Effector memory CD4-positive, alpha-beta T cell (primary cell): ENCODE measurements around the gene DPH6.
"Not testable (repeated sequence)": the region's sequence is repeated elsewhere in the genome, so short reads cannot be mapped to it uniquely, and the experiment has no call there.

ENCODE experiments used
- DNase-seq, 3 donors: peaks; one replicate each; pipeline ENCODE4 v3.0.0-alpha.2; 2020
- H3K27ac ChIP-seq: 2 replicates; pipeline ENCODE4 v1.7.0; 2013; ENCODE audit warnings: mild to moderate bottlenecking, low read length, moderate library complexity; ENCODE audit not compliant: insufficient read depth, poor library complexity, severe bottlenecking
- H3K27me3 ChIP-seq: replicated peaks from 2 replicates; pipeline ENCODE4 v1.7.0; 2013; ENCODE audit warnings: mild to moderate bottlenecking, low read length; ENCODE audit not compliant: insufficient read depth, control insufficient read depth, poor library complexity, severe bottlenecking
- H3K36me3 ChIP-seq: 2 replicates; pipeline ENCODE4 v1.7.0; 2013; ENCODE audit warnings: mild to moderate bottlenecking, low read length, moderate library complexity; ENCODE audit not compliant: control insufficient read depth, insufficient read depth
- H3K4me1 ChIP-seq: 2 replicates; pipeline ENCODE4 v1.7.0; 2013; ENCODE audit warnings: low read length, mild to moderate bottlenecking; ENCODE audit not compliant: control insufficient read depth, insufficient read depth, poor library complexity, severe bottlenecking
- H3K4me3 ChIP-seq: 2 replicates; pipeline ENCODE4 v1.7.0; 2013; ENCODE audit warnings: low read length, low read depth, mild to moderate bottlenecking; ENCODE audit not compliant: insufficient read depth, poor library complexity, severe bottlenecking
- H3K9me3 ChIP-seq: 2 replicates; pipeline ENCODE4 v1.7.0; 2013; ENCODE audit warnings: mild to moderate bottlenecking, low read length, moderate library complexity; ENCODE audit not compliant: control insufficient read depth

Gene DPH6

GRCh38 chr15:35445891-35446290, 100.1 kb downstream of the DPH6 start:
- H3K36me3 ChIP-seq = no peaks in the 10 kb centered on the region
- H3K9me3 ChIP-seq = no peaks in the 10 kb centered on the region
- H3K4me1 ChIP-seq = no peaks in the 10 kb centered on the region
- no peaks in the 10 kb centered on the region for H3K27me3 ChIP-seq
- no peak overlapping the region for H3K27ac ChIP-seq
- DNase-seq = no peak
- no peak overlapping the region for H3K4me3 ChIP-seq

DNA sequence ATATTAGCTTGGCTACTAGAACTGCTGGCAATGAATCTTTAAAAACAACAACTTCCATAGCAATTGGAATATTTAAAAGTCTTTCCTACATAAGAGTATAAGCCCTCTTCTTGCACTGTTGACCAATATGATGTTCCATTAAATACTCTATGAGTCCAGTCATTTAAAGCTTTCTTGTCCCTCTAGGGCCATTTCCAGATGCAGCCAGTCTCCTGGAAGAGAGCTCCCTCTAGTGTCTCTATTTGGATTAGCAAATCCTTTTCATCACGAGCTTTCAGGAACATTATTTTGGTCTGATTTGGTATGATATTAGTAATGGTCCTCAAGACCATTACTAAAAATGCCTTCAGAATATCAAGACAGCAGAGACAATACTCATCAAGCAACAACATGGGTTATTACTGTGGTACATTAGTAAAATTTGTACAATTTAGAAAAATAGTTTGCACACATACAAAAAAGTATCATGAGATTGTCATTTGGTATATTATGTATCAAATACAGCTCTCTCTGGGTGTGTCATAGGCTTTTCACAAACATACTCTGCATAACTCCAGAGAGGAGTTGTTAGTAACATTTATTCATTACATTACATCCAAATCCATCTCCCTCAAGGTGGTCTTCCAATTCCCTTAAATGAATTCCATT, 101.3 kb downstream of the DPH6 start:
- Histone ChIP-seq H3K9me3 (no peaks in the 10 kb centered on the region), H3K36me3 (no peaks in the 10 kb centered on the region), H3K27me3 (no peaks in the 10 kb centered on the region), H3K27ac (no peak overlapping the region), H3K4me1 (no peaks in the 10 kb centered on the region), H3K4me3 (no peak overlapping the region)
- DNase-seq = no peak

DNA sequence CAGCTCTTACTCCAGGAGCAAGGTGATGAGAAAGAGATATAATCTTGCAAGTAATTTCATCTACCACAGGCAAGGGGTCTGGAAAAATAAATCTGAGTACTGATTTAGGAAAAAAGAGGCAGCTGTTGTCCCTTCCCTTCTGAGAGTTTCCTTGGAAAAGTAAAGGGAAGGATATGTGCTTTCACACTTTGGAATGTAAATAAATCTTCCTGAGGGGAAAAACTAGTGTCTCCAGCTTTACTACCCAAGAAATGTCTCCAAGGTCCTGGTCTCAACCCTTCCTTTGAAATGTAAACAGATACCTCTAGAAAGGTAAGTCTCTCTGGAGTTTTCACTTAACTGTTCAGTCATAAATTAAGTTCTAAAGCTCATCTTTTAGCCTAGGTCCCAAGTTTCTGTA, 102.6 kb downstream of the DPH6 start:
- Histone ChIP-seq H3K36me3 (no peaks in the 10 kb centered on the region), H3K4me3 (no peak overlapping the region), H3K9me3 (no peaks in the 10 kb centered on the region), H3K4me1 (no peaks in the 10 kb centered on the region), H3K27ac (no peak overlapping the region), H3K27me3 (no peaks in the 10 kb centered on the region)
- no peak for DNase-seq

DNA sequence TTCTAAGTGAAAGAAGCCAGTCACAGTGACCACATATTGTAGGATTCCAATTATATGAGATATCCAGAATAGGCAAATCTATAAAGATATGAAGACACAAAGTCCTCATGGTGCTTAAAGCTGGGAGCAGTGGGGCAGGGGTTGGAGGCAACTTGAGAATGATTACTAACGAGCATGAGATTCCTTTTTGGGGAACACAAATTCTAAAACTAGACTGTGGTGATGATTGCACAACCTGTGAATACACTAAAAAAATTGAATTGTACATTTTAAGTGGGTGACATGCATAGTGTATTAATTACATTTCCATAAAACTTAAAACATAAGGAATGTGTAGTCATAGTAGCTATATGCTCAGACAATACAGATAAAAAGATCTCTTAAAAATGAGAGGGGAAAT, 103.2 kb downstream of the DPH6 start:
- Histone ChIP-seq H3K4me1 (no peaks in the 10 kb centered on the region), H3K9me3 (no peaks in the 10 kb centered on the region), H3K27ac (no peak overlapping the region), H3K36me3 (no peaks in the 10 kb centered on the region), H3K27me3 (no peaks in the 10 kb centered on the region), H3K4me3 (no peak overlapping the region)
- no peak for DNase-seq

GRCh38 chr15:35441279-35441678, 104.7 kb downstream of the DPH6 start:
- H3K36me3 ChIP-seq, H3K4me3 ChIP-seq, H3K4me1 ChIP-seq, H3K27ac ChIP-seq, H3K27me3 ChIP-seq, DNase-seq, H3K9me3 ChIP-seq: not testable (repeated sequence)

DNA sequence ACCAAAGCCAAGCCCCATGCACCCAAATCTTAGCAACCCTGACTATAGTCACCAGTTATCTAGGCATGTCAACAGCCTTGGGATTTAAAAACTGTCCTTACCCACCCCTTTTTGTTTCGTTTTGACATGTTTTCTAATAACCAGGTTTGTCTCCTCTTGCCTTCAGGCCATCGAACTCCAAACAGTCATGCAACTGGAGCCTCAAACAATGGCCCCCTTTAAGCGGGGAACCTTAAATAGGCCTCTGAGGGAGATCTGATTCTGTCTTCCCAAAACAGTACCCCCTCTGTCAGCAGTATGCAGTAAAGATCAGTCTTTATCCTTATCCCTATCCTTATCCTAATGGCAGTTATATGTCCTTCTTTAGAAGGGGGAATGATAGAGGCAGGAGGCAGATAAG, 105.7 kb downstream of the DPH6 start:
- Histone ChIP-seq H3K36me3 (no peaks in the 10 kb centered on the region), H3K27ac (no peak overlapping the region), H3K27me3 (no peaks in the 10 kb centered on the region), H3K4me1 (no peaks in the 10 kb centered on the region), H3K4me3 (no peak overlapping the region), H3K9me3 (no peaks in the 10 kb centered on the region)
- no peak for DNase-seq

GRCh38 chr15:35439291-35439690, 106.7 kb downstream of the DPH6 start:
- H3K4me1 ChIP-seq = no peaks in the 10 kb centered on the region
- no peak for DNase-seq
- no peak overlapping the region for H3K4me3 ChIP-seq
- H3K36me3 ChIP-seq = no peaks in the 10 kb centered on the region
- no peak overlapping the region for H3K27ac ChIP-seq
- H3K27me3 ChIP-seq = no peaks in the 10 kb centered on the region
- H3K9me3 ChIP-seq = no peaks in the 10 kb centered on the region

DNA sequence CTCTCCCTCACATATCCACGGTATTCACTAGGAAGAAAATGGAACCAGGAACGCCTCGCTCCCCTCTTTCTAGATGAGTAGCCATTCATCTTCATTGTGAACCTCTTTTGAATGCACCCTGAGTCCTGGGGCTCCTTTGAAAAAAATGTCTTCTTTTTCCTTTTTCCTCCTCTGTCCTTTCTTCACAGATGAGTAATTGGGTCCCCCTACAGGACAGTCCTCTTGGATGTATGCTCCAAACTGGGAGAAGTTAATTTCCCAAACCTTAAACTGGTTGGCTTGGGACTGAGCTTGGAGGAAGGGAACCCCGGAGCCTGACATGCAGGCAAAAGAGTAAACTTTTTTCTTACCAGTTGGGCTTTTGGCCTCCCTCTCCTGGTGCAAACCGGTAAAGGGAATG, 108.8 kb downstream of the DPH6 start:
- Histone ChIP-seq H3K36me3 (no peaks in the 10 kb centered on the region), H3K9me3 (no peaks in the 10 kb centered on the region), H3K4me1 (no peaks in the 10 kb centered on the region), H3K27ac (no peak overlapping the region), H3K27me3 (no peaks in the 10 kb centered on the region), H3K4me3 (no peak overlapping the region)
- DNase-seq = no peak

DNA sequence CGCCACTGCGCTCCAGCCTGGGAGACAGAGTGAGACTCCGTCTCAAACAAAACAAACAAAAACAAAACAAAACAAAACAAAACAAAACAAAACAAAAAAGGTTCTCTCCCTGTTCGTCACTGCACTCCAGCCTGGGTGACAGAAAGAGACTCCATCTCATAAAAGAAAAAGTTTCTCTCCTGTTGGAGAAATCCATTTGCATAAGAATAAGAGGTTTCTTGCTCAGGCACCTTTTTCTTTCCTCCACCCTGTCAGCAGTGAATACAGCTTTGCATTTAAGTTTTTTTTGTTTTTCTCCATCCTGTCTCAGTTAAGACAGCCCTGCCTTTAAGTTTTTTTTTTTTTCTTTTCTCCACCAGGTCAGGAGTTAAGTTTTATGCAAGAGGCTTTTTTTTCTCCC, 109.5 kb downstream of the DPH6 start:
- no peak for DNase-seq
- H3K9me3 ChIP-seq = no peaks in the 10 kb centered on the region
- H3K36me3 ChIP-seq = no peaks in the 10 kb centered on the region
- no peaks in the 10 kb centered on the region for H3K27me3 ChIP-seq
- no peaks in the 10 kb centered on the region for H3K4me1 ChIP-seq
- no peak overlapping the region for H3K4me3 ChIP-seq
- no peak overlapping the region for H3K27ac ChIP-seq

GRCh38 chr15:35431281-35431680, 114.7 kb downstream of the DPH6 start:
- H3K27ac ChIP-seq = no peak overlapping the region
- no peaks in the 10 kb centered on the region for H3K36me3 ChIP-seq
- H3K9me3 ChIP-seq = no peaks in the 10 kb centered on the region
- H3K4me1 ChIP-seq = no peaks in the 10 kb centered on the region
- no peak overlapping the region for H3K4me3 ChIP-seq
- H3K27me3 ChIP-seq = no peaks in the 10 kb centered on the region
- no peak for DNase-seq
